Spleen (tissue), 7 donors: ENCODE results near the gene SLC2A14.

ENCODE experiments used
- POLR2A ChIP-seq, 3 donors: fragments of 450-650 bp; IDR thresholded peaks; one replicate each; pipeline ENCODE4 v1.5.1; 2017; ENCODE audit warnings: antibody characterized with exemption in 3 of 3, mild to moderate bottlenecking in 1 of 3
- TF ChIP-seq, protein P1 (sequence below), 11 experiments: fragments of 200-600 bp in 7 of 11; fragments of 450-650 bp in 4 of 11; sonication (generic) in 4 of 11; IDR thresholded peaks in 8 of 11; conservative IDR thresholded peaks in 3 of 11; 1 replicate in 7 of 11; 2 replicates in 4 of 11; pipeline versions ENCODE4 v1.4.0 to v1.8.0; 2016 to 2021; ENCODE audit warnings: antibody characterized with exemption in 11 of 11, inconsistent platforms in 4 of 11, mild to moderate bottlenecking in 1 of 11
- donor health status: DM: no; HTN: no; CAD: no; lungs with moderate emphysema.
- donor health status: DM: no; HTN: no; CAD: no.
- donor health status: DM: no; HTN: no; CAD: no.

DNA sequence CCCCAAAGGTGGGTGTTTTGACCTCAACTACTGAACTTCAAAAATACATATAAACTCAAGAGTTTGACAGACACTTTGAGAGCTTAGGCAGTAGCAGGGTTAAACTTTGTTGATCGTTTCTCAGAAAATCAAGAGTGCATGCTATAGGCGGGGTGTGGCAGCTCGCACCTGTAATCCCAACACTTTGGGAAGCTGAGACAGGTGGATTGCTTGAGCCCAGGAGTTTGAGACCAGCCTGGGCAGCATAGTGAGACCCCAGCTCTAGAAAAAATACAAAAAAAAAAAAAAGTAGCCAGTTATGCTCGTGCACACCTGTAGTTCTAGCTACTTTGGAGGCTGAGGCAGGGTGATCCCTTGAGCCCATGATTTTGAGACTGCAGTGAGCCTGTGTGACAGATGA lies 71.3 kb downstream of the SLC2A14 start:
- TF ChIP-seq, protein P1, sequence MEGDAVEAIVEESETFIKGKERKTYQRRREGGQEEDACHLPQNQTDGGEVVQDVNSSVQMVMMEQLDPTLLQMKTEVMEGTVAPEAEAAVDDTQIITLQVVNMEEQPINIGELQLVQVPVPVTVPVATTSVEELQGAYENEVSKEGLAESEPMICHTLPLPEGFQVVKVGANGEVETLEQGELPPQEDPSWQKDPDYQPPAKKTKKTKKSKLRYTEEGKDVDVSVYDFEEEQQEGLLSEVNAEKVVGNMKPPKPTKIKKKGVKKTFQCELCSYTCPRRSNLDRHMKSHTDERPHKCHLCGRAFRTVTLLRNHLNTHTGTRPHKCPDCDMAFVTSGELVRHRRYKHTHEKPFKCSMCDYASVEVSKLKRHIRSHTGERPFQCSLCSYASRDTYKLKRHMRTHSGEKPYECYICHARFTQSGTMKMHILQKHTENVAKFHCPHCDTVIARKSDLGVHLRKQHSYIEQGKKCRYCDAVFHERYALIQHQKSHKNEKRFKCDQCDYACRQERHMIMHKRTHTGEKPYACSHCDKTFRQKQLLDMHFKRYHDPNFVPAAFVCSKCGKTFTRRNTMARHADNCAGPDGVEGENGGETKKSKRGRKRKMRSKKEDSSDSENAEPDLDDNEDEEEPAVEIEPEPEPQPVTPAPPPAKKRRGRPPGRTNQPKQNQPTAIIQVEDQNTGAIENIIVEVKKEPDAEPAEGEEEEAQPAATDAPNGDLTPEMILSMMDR (IDR thresholded peaks at IDR 0.05 in 8 of 11, conservative IDR thresholded peaks at IDR 0.05 in 3 of 11) = no peak
- no peak for TF ChIP-seq POLR2A (IDR thresholded peaks at IDR 0.05)
